ENCODE results near the gene AGAP2. TPM values are rescaled to one million over a fixed set of nuclear protein-coding genes. Genes with fewer than 3 reads are reported as not detected.
A peak's percentile ranks its signal among the peaks of the same experiment; 100 is the strongest.

AGAP2 gene
- total and polyA plus RNA-seq, 2 of the 8 experiments (the other 6 are each of a cell fraction or from before 2014, with no cell fraction given) = 1.5 TPM

DNA sequence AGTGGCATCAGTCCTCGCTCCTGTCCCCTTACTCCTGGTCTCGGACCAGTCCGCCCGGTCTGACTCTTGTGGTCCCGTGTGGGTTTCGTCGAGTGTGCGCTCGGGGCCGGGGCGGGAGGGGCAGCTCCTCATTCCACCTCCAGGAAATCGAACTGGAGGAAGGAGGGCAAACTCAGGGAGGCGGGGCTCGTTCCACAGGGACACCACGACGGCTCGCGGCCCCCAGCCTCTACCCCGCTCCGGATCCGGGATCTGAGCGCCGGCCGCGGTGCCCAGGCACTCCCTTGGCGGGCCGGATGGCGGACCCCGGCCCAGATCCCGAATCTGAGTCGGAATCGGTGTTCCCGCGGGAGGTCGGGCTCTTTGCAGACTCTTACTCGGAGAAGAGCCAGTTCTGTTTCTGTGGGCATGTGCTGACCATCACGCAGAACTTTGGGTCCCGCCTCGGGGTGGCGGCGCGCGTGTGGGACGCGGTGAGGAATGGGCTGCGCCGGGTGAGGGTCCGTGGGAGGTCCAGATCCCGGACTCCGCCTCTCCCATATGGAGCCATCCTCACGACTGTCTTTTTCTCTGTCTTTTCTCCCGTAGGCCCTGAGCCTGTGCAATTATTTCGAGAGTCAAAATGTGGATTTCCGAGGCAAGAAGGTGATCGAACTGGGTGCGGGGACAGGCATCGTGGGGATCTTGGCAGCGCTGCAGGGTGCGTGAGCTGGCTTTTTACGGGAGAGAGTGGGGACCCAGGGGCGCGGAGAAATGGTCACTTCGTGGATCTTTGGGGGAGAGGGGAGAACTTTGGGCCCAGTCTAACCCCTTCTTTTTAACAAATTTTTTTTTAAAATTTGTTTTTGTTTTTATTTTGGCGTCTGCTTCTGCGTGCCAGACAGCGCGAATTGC, 34.1 kb upstream of the AGAP2 start, which contains the start of gene EEF1AKMT3 (continued):
- TF ChIP-seq RXRA (IDR thresholded peaks at IDR 0.05; ENCODE audit: insufficient read depth, low read depth, low read length) (no peak), TAF1 (IDR thresholded peaks at IDR 0.05; ENCODE audit: low read depth, low read length) (0 out of 2 replicates have a peak, but pooled peaks have one; percentile 25), TAF7 (optimal IDR thresholded peaks at IDR 0.05; ENCODE audit: borderline replicate concordance, low read depth, low read length) (no peak), JUND (IDR thresholded peaks at IDR 0.05; ENCODE audit: low read length) (no peak), CHD1 (IDR thresholded peaks at IDR 0.05; ENCODE audit: low read depth, low read length) (no peak), HDAC2 (IDR thresholded peaks at IDR 0.05; ENCODE audit: borderline replicate concordance in 1 of 2, low read depth in 2 of 2, low read length in 2 of 2) (0 out of 4 replicates have a peak, but pooled peaks of 1 of the 2 experiments have one; percentile 17), POLR2A (IDR thresholded peaks at IDR 0.05; ENCODE audit: control extremely low read depth in 1 of 2, low read depth in 2 of 2, low read length in 2 of 2) (no peak), SAP30 (IDR thresholded peaks at IDR 0.05; ENCODE audit: insufficient read depth, insufficient replicate concordance, low read length) (no peak), PHF8 (conservative IDR thresholded peaks at IDR 0.05; ENCODE audit: low read depth, low read length) (no peak), SIX5 (IDR thresholded peaks at IDR 0.05; ENCODE audit: low read depth, low read length) (no peak), HDAC6 (IDR thresholded peaks at IDR 0.05; ENCODE audit: low read depth, low read length) (no peak), CHD2 (IDR thresholded peaks at IDR 0.05; ENCODE audit: low read length) (no peak; the same call in 1 of the 2 replicates), EZH2 (IDR thresholded peaks at IDR 0.05; ENCODE audit: low read depth, low read length, severe bottlenecking) (no peak), BACH1 (IDR thresholded peaks at IDR 0.05; ENCODE audit: low read length) (no peak), BRCA1 (IDR thresholded peaks at IDR 0.05; ENCODE audit: low read depth, low read length) (no peak), ZNF274 (IDR thresholded peaks at IDR 0.05; ENCODE audit: borderline replicate concordance, extremely low read depth, low read length) (no peak), ASH2L (IDR thresholded peaks at IDR 0.05; ENCODE audit: low read length) (no peak), SRF (IDR thresholded peaks at IDR 0.05; ENCODE audit: low read depth, low read length) (no peak)
- TF ChIP-seq, protein P1, sequence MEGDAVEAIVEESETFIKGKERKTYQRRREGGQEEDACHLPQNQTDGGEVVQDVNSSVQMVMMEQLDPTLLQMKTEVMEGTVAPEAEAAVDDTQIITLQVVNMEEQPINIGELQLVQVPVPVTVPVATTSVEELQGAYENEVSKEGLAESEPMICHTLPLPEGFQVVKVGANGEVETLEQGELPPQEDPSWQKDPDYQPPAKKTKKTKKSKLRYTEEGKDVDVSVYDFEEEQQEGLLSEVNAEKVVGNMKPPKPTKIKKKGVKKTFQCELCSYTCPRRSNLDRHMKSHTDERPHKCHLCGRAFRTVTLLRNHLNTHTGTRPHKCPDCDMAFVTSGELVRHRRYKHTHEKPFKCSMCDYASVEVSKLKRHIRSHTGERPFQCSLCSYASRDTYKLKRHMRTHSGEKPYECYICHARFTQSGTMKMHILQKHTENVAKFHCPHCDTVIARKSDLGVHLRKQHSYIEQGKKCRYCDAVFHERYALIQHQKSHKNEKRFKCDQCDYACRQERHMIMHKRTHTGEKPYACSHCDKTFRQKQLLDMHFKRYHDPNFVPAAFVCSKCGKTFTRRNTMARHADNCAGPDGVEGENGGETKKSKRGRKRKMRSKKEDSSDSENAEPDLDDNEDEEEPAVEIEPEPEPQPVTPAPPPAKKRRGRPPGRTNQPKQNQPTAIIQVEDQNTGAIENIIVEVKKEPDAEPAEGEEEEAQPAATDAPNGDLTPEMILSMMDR (IDR thresholded peaks at IDR 0.05; ENCODE audit: control extremely low read depth in 1 of 3, insufficient read depth in 1 of 3, low read depth in 1 of 3, low read length in 3 of 3) = no peak
- TF ChIP-seq, protein P2, sequence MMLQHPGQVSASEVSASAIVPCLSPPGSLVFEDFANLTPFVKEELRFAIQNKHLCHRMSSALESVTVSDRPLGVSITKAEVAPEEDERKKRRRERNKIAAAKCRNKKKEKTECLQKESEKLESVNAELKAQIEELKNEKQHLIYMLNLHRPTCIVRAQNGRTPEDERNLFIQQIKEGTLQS (IDR thresholded peaks at IDR 0.05; ENCODE audit: insufficient read depth, low read depth, low read length) = no peak
